K562 (cell line): ENCODE data around the gene METTL2B. TPM values are rescaled to one million over a fixed set of nuclear protein-coding genes. Genes with fewer than 3 reads are reported as not detected.

Experiments used
- CCNT2 ChIP-seq: IDR thresholded peaks from 2 replicates; pipeline ENCODE4 v1.6.1; 2011; ENCODE audit warnings: borderline replicate concordance, low read depth, mild to moderate bottlenecking, moderate library complexity, mixed read lengths, low read length; ENCODE audit not compliant: insufficient read length; ENCODE audit errors: extremely low read depth
- DEAF1 ChIP-seq: fragments of 450-650 bp; formaldehyde crosslinking; IDR thresholded peaks from 2 replicates; pipeline ENCODE4 v1.4.0; 2020; ENCODE audit warnings: mild to moderate bottlenecking, moderate library complexity
- GATAD2B ChIP-seq: fragments of 450-650 bp; IDR thresholded peaks from 2 replicates; pipeline ENCODE4 v1.6.1; 2017; ENCODE audit warnings: mild to moderate bottlenecking, borderline replicate concordance
- MTF1 ChIP-seq: fragments of 250-450 bp; sonication (Bioruptor Pico); IDR thresholded peaks from 2 replicates; pipeline ENCODE4 v1.9.0; 2021; ENCODE audit warnings: moderate library complexity, mild to moderate bottlenecking, inconsistent platforms, borderline replicate concordance
- ZBTB40 ChIP-seq, 2 experiments: fragments of 450-650 bp in 1 of 2; sonication (generic) in 1 of 2; formaldehyde crosslinking in 1 of 2; IDR thresholded peaks; 2 replicates each; pipeline versions ENCODE4 v1.7.1 to v1.9.0; 2016 to 2022; ENCODE audit warnings: inconsistent platforms in 1 of 2, mild to moderate bottlenecking in 1 of 2, missing genetic modification reagents in 1 of 2
- ZFP36 ChIP-seq: fragments of 150-350 bp; IDR thresholded peaks from 2 replicates; pipeline ENCODE4 v1.6.1; 2018; ENCODE audit warnings: low read length, low read depth; ENCODE audit not compliant: partially characterized antibody
- ZFX ChIP-seq: sonication (generic); formaldehyde crosslinking; IDR thresholded peaks from 2 replicates; pipeline ENCODE4 v1.8.0; 2022; ENCODE audit warnings: mild to moderate bottlenecking, missing genetic modification reagents, moderate library complexity
- polyA plus RNA-seq, 8 experiments: library from polyadenylated mRNA; depleted of rRNA in 4 of 8; stranded (reverse) in 5 of 8; unstranded in 3 of 8; fragments of >200 nt; fragmentation: Nextera tagmentation in 2 of 8; fragmentation: Illumina TruSeq in 1 of 8; extraction: Ambion mirVana in 2 of 8; extraction: Trizol in 1 of 8; gene quantifications; 2 replicates each; pipeline versions ENCODE4 v1.2.1 to v1.2.3, GENCODE V29; 2011 to 2014; ENCODE audit warnings: inconsistent platforms in 1 of 8, missing spikeins in 1 of 8
- total RNA-seq, 7 experiments: library from RNA; depleted of rRNA in 6 of 7; stranded (reverse); fragments of >200 nt in 6 of 7; fragmentation: Illumina TruSeq in 2 of 7; extraction: Trizol in 2 of 7; gene quantifications; 2 replicates each; pipeline versions ENCODE4 v1.2.1 to v1.2.3, GENCODE V29; 2011 to 2021; ENCODE audit warnings: low replicate concordance in 1 of 7
- TF ChIP-seq, protein P1 (sequence below): fragments of 450-650 bp; formaldehyde crosslinking; IDR thresholded peaks from 2 replicates; pipeline ENCODE4 v1.4.0; 2020; ENCODE audit warnings: mild to moderate bottlenecking, mixed read lengths
- TF ChIP-seq, protein P2 (sequence below): fragments of 450-650 bp; IDR thresholded peaks from 2 replicates; pipeline ENCODE4 v1.6.1; 2016; ENCODE audit warnings: low read depth, mild to moderate bottlenecking, moderate library complexity
- TF ChIP-seq, protein P3 (sequence below): IDR thresholded peaks from 3 replicates; pipeline ENCODE4 v1.6.1; 2011; ENCODE audit warnings: borderline replicate concordance, mild to moderate bottlenecking; ENCODE audit not compliant: insufficient read length, insufficient read depth

The METTL2B gene
- total and polyA plus RNA-seq, 9 of the 15 experiments (the other 6 are each of a cell fraction or from before 2014, with no cell fraction given), result 35.9 to 95.7 (median 79.2) TPM

DNA sequence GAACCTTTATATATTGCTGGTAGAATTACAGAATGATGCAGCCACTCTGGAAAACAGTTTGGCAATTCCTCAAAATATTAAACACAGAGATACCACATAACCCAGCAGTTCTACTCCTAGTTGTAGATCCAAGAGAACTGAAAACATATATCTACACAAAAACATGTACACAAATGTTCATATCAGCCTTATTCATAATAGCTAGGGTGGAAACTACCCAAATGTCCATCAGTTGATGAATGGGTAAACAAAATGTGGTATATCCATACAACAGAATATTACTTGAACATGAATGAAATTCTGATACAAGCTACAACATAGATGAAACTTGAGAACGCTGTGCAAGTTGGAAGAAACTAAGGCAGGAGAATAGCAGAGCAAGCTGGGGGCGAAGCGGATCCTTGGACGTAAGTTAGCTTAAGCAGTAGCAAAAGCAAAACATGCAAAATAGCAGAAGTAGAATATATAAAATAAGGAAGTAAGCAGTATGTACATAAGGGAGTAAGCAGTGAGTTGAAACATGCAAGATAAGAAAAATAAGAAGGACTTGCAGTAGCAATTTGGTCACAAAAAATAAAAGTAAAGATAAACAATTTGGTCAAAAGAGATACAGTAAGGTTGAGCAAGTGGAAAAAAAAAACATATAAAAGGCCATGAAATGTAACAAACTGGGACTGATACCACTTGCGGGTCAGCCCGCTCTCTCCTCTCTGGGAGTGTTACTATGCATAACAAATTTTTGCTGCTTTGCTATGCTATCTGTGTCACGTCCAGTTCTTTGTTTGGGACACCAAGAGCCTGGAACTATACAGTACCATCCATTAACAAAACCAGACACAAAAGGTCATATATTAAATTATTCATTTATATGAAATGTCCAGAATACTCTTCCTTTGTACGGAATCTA, 38.9 kb upstream of the METTL2B start (continued):
- TF ChIP-seq, protein P1, sequence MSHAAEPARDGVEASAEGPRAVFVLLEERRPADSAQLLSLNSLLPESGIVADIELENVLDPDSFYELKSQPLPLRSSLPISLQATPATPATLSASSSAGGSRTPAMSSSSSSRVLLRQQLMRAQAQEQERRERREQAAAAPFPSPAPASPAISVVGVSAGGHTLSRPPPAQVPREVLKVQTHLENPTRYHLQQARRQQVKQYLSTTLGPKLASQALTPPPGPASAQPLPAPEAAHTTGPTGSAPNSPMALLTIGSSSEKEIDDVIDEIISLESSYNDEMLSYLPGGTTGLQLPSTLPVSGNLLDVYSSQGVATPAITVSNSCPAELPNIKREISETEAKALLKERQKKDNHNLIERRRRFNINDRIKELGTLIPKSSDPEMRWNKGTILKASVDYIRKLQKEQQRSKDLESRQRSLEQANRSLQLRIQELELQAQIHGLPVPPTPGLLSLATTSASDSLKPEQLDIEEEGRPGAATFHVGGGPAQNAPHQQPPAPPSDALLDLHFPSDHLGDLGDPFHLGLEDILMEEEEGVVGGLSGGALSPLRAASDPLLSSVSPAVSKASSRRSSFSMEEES (CRISPR knock-in tag), result no peak
- TF ChIP-seq DEAF1 (CRISPR knock-in tag) (peak; percentile 23; the same call in 1 of the 2 replicates), CCNT2 (no peak), ZFX (CRISPR knock-in tag) (peak; percentile 31; the same call in 1 of the 2 replicates), MTF1 (CRISPR knock-in tag) (no peak), ZBTB40 (IDR thresholded peaks at IDR 0.05) (no peak), ZBTB40 (CRISPR knock-in tag; IDR thresholded peaks at IDR 0.05) (no peak), ZFP36 (no peak), GATAD2B (no peak)
- TF ChIP-seq, protein P2, sequence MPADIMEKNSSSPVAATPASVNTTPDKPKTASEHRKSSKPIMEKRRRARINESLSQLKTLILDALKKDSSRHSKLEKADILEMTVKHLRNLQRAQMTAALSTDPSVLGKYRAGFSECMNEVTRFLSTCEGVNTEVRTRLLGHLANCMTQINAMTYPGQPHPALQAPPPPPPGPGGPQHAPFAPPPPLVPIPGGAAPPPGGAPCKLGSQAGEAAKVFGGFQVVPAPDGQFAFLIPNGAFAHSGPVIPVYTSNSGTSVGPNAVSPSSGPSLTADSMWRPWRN, result no peak
- TF ChIP-seq, protein P3, sequence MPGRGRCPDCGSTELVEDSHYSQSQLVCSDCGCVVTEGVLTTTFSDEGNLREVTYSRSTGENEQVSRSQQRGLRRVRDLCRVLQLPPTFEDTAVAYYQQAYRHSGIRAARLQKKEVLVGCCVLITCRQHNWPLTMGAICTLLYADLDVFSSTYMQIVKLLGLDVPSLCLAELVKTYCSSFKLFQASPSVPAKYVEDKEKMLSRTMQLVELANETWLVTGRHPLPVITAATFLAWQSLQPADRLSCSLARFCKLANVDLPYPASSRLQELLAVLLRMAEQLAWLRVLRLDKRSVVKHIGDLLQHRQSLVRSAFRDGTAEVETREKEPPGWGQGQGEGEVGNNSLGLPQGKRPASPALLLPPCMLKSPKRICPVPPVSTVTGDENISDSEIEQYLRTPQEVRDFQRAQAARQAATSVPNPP, result no peak
